ENCODE data around the gene PACRGL. TPM values are rescaled to one million over a fixed set of nuclear protein-coding genes. Genes with fewer than 3 reads are reported as not detected.

PACRGL gene
- total RNA-seq, 1 experiment from 2014 or later, result 13.5 TPM

- Mint-ChIP-seq H3K36me3 (peaks cover 15% of the 10 kb centered on the region), H3K4me3 (no peak overlapping the region), H3K9me3 (peaks cover 24% of the 10 kb centered on the region), H3K27me3 (ENCODE audit: low read depth) (no peaks in the 10 kb centered on the region), H3K27ac (no peak overlapping the region), H3K4me1 (peaks cover 28% of the 10 kb centered on the region)
- ATAC-seq (no peak), DNase-seq (ENCODE audit: low spot score) (no peak)
- TF ChIP-seq JUN (CRISPR knock-in tag; IDR thresholded peaks at IDR 0.05) (no peak), NR2C2 (CRISPR knock-in tag; IDR thresholded peaks at IDR 0.05) (no peak), MYBL2 (CRISPR knock-in tag; IDR thresholded peaks at IDR 0.05) (no peak), TEAD4 (CRISPR knock-in tag; IDR thresholded peaks at IDR 0.05) (no peak), TCF7 (CRISPR knock-in tag; IDR thresholded peaks at IDR 0.05; ENCODE audit: low read depth) (no peak), MAX (CRISPR knock-in tag; IDR thresholded peaks at IDR 0.05) (no peak), ZNF396 (CRISPR knock-in tag; IDR thresholded peaks at IDR 0.05; ENCODE audit: borderline replicate concordance) (no peak), ZNF263 (CRISPR knock-in tag; IDR thresholded peaks at IDR 0.05; ENCODE audit: low read depth) (no peak), GRHL2 (CRISPR knock-in tag; IDR thresholded peaks at IDR 0.05; ENCODE audit: insufficient replicate concordance, severe bottlenecking) (no peak)
- TF ChIP-seq, protein P1, sequence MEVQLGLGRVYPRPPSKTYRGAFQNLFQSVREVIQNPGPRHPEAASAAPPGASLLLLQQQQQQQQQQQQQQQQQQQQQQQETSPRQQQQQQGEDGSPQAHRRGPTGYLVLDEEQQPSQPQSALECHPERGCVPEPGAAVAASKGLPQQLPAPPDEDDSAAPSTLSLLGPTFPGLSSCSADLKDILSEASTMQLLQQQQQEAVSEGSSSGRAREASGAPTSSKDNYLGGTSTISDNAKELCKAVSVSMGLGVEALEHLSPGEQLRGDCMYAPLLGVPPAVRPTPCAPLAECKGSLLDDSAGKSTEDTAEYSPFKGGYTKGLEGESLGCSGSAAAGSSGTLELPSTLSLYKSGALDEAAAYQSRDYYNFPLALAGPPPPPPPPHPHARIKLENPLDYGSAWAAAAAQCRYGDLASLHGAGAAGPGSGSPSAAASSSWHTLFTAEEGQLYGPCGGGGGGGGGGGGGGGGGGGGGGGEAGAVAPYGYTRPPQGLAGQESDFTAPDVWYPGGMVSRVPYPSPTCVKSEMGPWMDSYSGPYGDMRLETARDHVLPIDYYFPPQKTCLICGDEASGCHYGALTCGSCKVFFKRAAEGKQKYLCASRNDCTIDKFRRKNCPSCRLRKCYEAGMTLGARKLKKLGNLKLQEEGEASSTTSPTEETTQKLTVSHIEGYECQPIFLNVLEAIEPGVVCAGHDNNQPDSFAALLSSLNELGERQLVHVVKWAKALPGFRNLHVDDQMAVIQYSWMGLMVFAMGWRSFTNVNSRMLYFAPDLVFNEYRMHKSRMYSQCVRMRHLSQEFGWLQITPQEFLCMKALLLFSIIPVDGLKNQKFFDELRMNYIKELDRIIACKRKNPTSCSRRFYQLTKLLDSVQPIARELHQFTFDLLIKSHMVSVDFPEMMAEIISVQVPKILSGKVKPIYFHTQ (CRISPR knock-in tag; IDR thresholded peaks at IDR 0.05), result no peak
- POLR2A ChIA-PET, result no interaction called here
- CTCF ChIA-PET, result interaction anchor here (1.3 kb wide), 1 partner anchor 134 kb away, joined by 3 read pairs; no protein-coding TSS in a partner anchor
Observed at GRCh38 chr4:20678400-20678799, 21.9 kb upstream of the PACRGL start.

DNA sequence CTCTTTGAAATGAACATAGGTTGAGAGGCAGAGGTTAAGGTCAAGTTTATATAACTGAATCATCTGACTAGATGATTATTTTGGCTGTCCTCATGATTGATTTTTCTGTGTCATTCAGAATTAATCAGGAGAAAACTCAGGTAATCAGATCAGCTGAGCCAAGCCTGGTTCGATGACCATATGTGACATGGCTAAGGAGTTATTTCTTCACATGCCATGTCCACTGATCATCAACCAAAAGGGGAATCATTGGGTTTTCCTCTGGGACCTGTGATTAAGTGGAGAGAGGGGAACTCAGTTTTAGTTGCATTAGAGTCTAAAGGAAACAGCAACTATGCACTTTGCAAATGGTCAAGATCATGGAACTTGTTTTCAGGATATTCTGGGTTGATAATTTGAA is 20.3 kb upstream of the PACRGL start:
- no peak overlapping the region for H3K4me3 Mint-ChIP-seq
- POLR2A ChIA-PET, result no interaction called here
- CTCF ChIA-PET, result no interaction called here
- peaks cover 18% of the 10 kb centered on the region for H3K9me3 Mint-ChIP-seq
- no peak for ATAC-seq
- TF ChIP-seq JAZF1 (CRISPR knock-in tag; IDR thresholded peaks at IDR 0.05) (no peak), PREB (CRISPR knock-in tag; IDR thresholded peaks at IDR 0.05; ENCODE audit: borderline replicate concordance) (no peak), HMGA2 (CRISPR knock-in tag; IDR thresholded peaks at IDR 0.05) (no peak), ZNF281 (CRISPR knock-in tag; IDR thresholded peaks at IDR 0.05) (no peak), RELA (CRISPR knock-in tag; IDR thresholded peaks at IDR 0.05; ENCODE audit: borderline replicate concordance) (no peak), ATF2 (CRISPR knock-in tag; IDR thresholded peaks at IDR 0.05; ENCODE audit: borderline replicate concordance, low read depth) (no peak)
- no peak for DNase-seq (ENCODE audit: low spot score)
- no peaks in the 10 kb centered on the region for H3K27me3 Mint-ChIP-seq (ENCODE audit: low read depth)
- peaks cover 10% of the 10 kb centered on the region for H3K36me3 Mint-ChIP-seq
- peaks cover 31% of the 10 kb centered on the region for H3K4me1 Mint-ChIP-seq
- H3K27ac Mint-ChIP-seq, result no peak overlapping the region
